Mesothelial cell of epicardium (in vitro differentiated cells): ENCODE measurements around the gene PPID. TPM values are rescaled to one million over a fixed set of nuclear protein-coding genes. Genes with fewer than 3 reads are reported as not detected.
"Not testable (repeated sequence)": the region's sequence is repeated elsewhere in the genome, so short reads cannot be mapped to it uniquely, and the experiment has no call there.

ENCODE experiments used
- DNase-seq, 2 experiments: peaks; one replicate each; pipeline ENCODE4 v3.0.0; 2021; ENCODE audit warnings: low spot score in 2 of 2; ENCODE audit not compliant: unreplicated experiment in 2 of 2
- H3K27ac Mint-ChIP-seq: 2 replicates; pipeline ENCODE4 v1.8.0; 2021; ENCODE audit warnings: mixed read lengths
- H3K27me3 Mint-ChIP-seq: 2 replicates; pipeline ENCODE4 v1.8.0; 2021; ENCODE audit warnings: low read depth, mixed read lengths
- H3K36me3 Mint-ChIP-seq: 2 replicates; pipeline ENCODE4 v1.8.0; 2021; ENCODE audit warnings: mixed read lengths
- H3K4me1 Mint-ChIP-seq: 2 replicates; pipeline ENCODE4 v1.8.0; 2021; ENCODE audit warnings: mixed read lengths
- H3K4me3 Mint-ChIP-seq: 2 replicates; pipeline ENCODE4 v1.8.0; 2021; ENCODE audit warnings: mild to moderate bottlenecking, moderate library complexity, mixed read lengths
- H3K9me3 Mint-ChIP-seq: 2 replicates; pipeline ENCODE4 v1.8.0; 2021; ENCODE audit warnings: mixed read lengths
- total RNA-seq: library from RNA; stranded (reverse); gene quantifications from 3 replicates; pipeline ENCODE4 v1.2.1, GENCODE V29; 2021
- TF ChIP-seq, protein P1 (sequence below): fragments of 200-600 bp; sonication (generic); IDR thresholded peaks from one replicate; pipeline ENCODE4 v1.5.0; 2021; ENCODE audit warnings: antibody characterized with exemption; ENCODE audit not compliant: unreplicated experiment

The PPID gene
- total RNA-seq, 1 donor from 2014 or later: 20.5 TPM

DNA sequence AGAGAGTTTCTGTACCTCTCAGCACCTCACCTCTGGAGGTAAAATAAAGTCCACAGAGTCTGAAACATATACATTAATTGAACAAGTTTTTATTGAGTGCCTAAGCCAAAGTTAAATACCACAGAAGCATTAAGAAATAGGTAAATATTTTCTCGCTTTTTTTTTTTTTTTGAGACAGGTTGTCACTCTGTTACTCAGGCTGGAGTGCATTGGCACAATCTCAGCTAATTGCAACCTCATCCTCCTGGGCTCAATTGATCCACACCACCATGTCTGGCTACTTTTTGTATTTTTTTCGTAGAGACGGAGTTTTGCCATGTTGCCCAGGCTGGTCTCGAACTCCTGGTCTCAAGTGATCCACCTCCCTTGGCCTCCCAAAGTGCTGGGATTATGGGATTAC lies 35.5 kb upstream of the PPID start:
- Mint-ChIP-seq H3K27ac (no peak overlapping the region), H3K4me1 (no peaks in the 10 kb centered on the region), H3K27me3 (no peaks in the 10 kb centered on the region), H3K9me3 (peaks cover 23% of the 10 kb centered on the region), H3K4me3 (no peak overlapping the region), H3K36me3 (no peaks in the 10 kb centered on the region)
- no peak for DNase-seq
- TF ChIP-seq, protein P1, sequence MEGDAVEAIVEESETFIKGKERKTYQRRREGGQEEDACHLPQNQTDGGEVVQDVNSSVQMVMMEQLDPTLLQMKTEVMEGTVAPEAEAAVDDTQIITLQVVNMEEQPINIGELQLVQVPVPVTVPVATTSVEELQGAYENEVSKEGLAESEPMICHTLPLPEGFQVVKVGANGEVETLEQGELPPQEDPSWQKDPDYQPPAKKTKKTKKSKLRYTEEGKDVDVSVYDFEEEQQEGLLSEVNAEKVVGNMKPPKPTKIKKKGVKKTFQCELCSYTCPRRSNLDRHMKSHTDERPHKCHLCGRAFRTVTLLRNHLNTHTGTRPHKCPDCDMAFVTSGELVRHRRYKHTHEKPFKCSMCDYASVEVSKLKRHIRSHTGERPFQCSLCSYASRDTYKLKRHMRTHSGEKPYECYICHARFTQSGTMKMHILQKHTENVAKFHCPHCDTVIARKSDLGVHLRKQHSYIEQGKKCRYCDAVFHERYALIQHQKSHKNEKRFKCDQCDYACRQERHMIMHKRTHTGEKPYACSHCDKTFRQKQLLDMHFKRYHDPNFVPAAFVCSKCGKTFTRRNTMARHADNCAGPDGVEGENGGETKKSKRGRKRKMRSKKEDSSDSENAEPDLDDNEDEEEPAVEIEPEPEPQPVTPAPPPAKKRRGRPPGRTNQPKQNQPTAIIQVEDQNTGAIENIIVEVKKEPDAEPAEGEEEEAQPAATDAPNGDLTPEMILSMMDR: no peak

DNA sequence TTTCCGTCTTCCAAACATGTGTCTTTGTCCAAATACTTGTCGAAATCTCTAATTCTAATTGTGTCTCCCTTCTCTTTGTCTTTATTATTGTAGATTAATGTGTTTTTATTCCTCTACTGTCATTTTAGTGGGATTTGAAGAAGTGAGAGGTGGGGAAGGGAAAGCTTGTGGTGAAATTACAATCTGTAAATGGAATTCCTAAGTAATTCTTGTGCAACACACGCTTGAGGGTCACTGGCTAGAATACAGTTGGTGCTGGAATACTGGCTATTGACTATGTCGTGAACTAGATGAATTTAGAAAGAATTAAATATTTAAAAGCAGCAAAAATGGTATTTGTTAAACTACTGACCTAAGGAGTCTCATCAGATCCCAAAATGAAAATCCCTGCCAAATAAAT lies 34.9 kb upstream of the PPID start:
- no peak overlapping the region for H3K4me3 Mint-ChIP-seq
- DNase-seq: no peak
- no peak overlapping the region for H3K27ac Mint-ChIP-seq
- H3K27me3 Mint-ChIP-seq: no peaks in the 10 kb centered on the region
- peaks cover 23% of the 10 kb centered on the region for H3K9me3 Mint-ChIP-seq
- TF ChIP-seq, protein P1: no peak
- H3K4me1 Mint-ChIP-seq: no peaks in the 10 kb centered on the region
- H3K36me3 Mint-ChIP-seq: no peaks in the 10 kb centered on the region

DNA sequence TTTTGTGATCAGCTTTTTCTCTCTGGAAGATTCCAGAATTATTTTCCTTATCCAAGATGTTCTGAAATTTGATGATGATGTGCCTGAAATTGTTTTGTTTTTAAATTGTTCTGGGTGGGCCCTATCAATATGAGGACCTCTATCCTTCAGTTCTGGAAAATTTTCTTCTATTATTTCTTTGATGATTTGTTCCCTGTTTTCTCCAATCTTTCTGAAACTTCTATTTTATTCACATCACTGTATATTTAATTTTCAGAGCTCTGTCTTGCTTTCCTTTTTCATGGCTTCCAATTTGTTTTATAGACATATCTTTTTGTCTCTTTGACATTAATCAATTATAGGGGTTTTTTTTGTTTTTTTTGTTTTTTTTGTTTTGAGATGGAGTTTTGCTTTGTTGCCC lies 33.4 kb upstream of the PPID start:
- H3K4me3 Mint-ChIP-seq: no peak overlapping the region
- TF ChIP-seq, protein P1: no peak
- H3K4me1 Mint-ChIP-seq: no peaks in the 10 kb centered on the region

DNA sequence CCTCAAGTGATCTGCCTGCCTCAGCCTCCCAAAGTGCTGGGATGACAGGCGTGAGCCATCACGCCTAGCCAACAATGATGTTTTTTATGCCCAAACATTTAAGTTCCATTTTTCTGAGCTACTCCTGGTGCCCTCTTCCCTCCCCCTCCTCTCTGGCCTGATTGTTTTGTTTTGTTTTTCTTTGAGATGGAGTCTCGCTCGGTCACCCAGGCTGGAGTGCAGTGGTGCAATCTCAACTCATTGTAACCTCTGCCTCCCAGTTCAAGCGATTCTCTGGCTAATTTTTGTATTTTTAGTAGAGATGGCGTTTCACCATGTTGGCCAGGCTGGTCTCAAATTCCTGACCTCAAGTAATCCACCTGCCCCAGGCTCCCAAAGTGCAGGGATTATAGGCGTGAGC lies 32.6 kb upstream of the PPID start:
- not testable (repeated sequence) for H3K36me3 Mint-ChIP-seq, DNase-seq, H3K4me1 Mint-ChIP-seq, H3K4me3 Mint-ChIP-seq, H3K27ac Mint-ChIP-seq, H3K27me3 Mint-ChIP-seq
- peaks cover 23% of the 10 kb centered on the region for H3K9me3 Mint-ChIP-seq

More for the DNA sequence above, 33.4 kb upstream of the PPID start:
- H3K27ac Mint-ChIP-seq: no peak overlapping the region
- H3K36me3 Mint-ChIP-seq: no peaks in the 10 kb centered on the region
- no peaks in the 10 kb centered on the region for H3K27me3 Mint-ChIP-seq
- no peak for DNase-seq
- peaks cover 23% of the 10 kb centered on the region for H3K9me3 Mint-ChIP-seq

DNA sequence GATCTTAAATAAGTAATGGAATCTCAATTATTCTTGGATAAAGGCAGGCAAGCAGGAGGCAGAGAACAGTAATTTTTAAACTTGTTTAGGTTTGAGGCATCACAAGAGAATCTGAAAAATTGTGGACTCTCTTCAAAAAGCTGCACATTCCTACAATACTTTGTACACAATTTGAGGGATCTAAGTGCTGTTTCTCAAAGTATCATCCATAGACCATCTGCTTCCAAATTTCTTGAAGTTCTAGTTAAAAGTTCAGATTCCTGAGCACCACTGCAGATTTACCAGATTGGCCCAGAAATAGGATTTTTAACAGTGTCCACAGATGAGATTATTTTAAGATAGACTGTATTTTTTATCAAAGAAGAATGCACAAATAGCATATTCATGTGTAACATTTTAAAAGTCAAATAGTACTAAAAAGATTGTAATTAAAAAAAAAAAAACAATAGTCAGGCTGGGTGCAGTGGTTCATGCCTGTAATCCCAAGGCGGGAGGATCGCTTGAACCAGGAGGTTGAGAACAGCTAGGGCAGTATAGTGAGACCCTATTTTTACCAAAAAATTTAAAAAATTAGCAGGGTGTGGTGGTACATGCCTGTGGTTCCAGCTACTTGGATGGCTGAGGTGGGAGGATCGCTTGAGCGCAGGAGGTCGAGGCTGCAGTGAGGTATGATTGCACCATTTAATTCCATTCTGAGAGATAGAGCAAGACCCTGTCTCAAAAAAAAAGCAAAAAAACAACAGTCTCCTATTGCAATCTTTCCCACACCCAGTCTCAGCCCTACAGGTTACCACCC lies 31.4 kb upstream of the PPID start:
- DNase-seq: no peak
- no peaks in the 10 kb centered on the region for H3K27me3 Mint-ChIP-seq
- H3K36me3 Mint-ChIP-seq: no peaks in the 10 kb centered on the region
- H3K4me1 Mint-ChIP-seq: no peaks in the 10 kb centered on the region
- no peak overlapping the region for H3K4me3 Mint-ChIP-seq
- TF ChIP-seq, protein P1: no peak
- H3K27ac Mint-ChIP-seq: no peak overlapping the region
- H3K9me3 Mint-ChIP-seq: peaks cover 23% of the 10 kb centered on the region

DNA sequence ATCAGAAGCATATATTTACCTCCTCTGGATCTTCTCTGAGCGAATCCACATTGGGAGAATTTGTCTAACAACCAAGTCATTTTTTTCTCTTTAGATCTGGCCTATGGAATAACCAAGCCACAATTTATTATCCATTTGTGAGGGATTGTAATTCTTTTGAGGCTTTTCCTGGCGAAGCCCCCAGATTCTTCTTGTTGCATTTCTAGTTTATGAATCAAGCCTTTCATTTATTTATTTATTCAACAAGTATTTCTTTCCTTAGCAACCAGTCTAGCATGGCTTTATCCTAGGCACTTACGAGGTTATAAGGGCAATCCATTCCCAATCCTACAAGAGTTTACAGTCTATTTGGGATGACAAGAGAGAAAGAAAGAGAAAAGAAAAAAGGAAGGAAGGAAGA lies 27.2 kb upstream of the PPID start:
- Mint-ChIP-seq H3K4me3 (no peak overlapping the region), H3K27me3 (no peaks in the 10 kb centered on the region), H3K27ac (no peak overlapping the region), H3K4me1 (no peaks in the 10 kb centered on the region), H3K9me3 (no peaks in the 10 kb centered on the region), H3K36me3 (no peaks in the 10 kb centered on the region)
- TF ChIP-seq, protein P1: no peak
- no peak for DNase-seq

DNA sequence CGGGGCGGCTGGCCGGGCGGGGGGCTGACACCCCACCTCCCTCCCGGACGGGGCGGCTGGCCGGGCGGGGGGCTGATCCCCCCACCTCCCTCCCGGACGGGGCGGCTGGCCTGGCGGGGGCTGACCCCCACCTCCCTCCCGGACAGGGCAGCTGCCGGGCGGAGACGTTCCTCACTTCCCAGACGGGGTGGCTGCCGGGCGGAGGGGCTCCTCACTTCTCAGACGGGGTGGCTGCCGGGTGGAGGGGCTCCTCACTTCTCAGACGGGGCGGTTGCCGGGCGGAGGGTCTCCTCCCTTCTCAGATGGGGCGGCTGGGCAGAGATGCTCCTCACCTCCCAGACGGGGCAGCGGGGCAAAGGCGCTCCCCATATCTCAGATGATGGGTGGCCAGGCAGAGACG lies 23.3 kb upstream of the PPID start:
- not testable (repeated sequence) for H3K36me3 Mint-ChIP-seq, H3K9me3 Mint-ChIP-seq, H3K4me3 Mint-ChIP-seq, H3K27ac Mint-ChIP-seq, H3K4me1 Mint-ChIP-seq, DNase-seq, H3K27me3 Mint-ChIP-seq
